ENCODE measurements around the gene PAX3.

PAX3 gene

DNA sequence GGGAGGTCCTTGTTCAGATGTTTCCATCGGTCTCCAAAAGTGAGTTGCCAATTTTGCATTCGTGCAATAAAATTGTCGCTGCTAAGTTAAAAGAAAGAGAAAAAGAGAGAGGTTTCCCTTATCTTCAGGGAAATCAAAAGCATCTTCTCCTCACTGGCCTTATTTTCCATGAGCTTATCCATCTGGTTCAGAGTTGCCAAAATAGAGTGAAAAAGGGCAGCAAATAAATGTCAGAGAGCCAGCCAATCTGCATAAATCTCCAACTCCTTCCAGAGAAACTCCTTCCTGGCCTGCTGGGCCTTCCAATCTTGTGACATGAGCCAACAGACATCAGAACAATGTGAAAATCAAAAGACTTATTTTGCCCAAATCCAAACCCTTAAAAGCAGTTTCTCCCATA lies 28.4 kb downstream of the PAX3 start:
- DNase-seq (ENCODE audit: low read depth in 3 of 3): no peak

DNA sequence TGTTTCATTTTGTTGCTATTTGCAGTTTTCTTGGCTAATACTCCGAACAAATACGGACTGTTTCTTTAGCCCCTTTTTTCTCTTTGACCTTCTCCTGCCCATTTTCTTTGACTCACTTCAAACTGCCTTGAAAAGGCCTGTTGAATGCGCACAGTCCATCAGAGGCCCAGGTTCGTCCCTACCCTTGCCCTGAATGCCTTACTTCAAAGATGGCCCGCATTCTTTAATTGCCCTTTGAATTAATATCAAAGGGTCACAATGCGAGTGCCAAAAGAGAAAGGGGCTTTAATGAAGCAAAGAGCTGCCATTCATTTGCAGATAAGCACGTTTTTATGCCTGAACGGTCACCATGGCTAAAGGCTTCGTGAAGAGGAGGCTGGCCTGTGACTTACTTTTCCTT lies 29.7 kb downstream of the PAX3 start:
- no peak for DNase-seq (ENCODE audit: low read depth in 3 of 3)

DNA sequence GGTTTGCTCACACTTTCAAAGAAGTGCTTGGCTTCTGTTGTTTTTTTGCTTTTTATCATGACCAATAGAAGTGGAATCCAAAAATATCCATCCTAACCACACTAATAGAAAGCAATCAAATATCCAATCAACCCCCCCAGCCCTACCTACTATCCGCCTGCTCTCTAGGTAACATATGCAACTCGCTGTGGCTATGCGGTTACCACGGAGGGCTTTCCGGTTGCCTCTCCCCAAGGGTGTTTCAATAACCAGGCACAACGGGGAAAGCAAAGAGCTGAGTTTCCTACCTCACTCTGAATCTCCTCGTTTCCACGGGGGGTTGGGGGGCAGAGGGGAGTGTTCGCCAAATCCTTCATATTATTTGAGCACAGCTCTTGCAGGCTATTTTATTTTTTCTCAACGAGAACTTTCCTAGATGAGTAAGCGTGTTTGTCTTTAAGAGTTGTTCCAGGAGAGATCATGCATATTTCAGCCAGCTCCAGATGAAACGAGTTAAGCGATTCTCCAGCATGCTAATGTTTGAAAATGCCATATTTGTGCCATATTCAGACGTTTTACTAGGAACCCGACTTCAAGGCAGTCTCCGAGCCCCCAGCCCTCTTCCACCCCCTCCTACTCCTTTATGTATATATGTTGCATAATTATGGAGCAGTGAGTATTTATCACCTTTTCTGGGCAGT lies 30.3 kb downstream of the PAX3 start:
- DNase-seq (ENCODE audit: low read depth in 3 of 3): no peak

DNA sequence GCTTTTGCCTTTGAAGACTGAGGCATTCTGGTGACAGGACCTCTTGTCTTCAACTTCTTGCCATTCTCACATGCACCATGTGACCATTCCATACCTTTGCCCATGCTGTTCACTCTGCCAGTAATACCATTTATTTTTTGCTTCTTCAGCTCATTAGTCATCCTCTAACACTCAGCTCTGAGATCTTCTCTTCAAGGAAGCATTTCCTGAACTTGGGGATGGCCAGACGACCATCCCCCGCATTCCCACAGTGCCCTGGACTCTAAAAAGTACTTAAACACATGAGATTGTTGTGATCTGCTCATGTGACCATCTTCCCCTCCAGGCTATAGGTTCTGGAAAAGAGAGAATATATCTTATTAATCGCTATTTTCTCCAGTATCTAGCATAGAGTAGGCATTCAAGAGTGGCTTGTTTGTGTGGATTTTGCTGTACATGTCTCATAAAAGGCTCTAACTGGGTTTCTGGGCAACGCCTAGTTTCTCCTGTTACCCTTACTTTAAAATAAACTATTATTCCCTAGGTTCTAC lies 33.9 kb downstream of the PAX3 start:
- DNase-seq (ENCODE audit: low read depth in 3 of 3): no peak

DNA sequence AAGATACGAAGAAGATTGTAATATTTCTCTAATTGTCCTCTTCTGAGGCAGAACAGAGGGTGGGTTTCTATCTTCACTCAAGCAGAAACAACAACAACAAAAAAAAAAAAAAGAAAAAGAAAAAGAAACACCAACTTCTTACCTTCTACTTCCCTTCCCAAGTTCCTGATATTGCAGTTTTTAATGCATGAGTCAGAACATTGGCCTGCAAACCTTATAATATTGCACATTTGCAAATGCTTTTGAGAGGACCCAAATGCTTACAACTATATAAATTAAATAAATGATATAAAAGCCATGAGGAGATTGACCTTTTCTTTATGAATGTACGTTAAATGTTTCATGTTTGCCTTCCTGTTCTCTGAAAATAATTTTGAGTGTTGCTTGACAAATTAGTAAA lies 37.3 kb downstream of the PAX3 start:
- DNase-seq (ENCODE audit: low read depth in 3 of 3): no peak

DNA sequence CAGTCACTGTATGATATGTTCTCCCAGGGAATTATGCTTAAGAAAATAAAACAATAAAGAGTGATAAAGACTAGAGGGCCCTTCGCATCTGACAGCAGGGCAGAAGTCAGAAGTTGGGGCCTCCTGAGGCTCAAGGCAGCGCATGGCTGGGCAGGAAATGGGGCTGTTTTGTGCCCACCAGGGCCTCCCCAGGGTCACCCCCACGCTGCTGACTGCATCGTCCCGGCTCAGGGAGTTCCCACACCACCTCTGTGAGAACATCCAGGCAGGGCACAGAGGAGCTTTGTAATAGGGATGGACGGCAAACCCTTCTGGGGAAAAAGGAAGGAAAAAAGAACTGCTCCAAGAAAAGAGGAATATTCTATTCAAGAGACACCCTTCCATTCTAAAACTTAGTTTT lies 41.2 kb downstream of the PAX3 start:
- DNase-seq (ENCODE audit: low read depth in 3 of 3): no peak

DNA sequence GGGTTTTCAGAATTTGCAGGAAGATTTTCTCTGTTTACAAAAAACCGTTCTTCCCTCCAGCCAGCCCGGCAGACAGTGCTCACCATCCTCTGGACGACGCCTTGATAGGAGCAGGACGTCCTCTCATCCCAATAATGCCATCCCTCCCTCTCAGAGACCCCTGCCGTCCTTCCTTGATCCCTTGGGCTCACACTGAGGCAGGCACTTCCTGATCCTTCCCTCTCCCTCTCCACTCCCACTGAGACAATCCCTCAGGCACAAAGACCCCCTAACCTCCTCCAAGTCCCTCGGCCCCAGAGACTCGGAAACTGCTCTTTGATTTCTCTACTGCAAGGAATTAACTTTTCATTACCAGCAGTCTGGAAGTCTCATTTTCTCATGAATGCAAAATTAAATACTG lies 42.5 kb downstream of the PAX3 start:
- DNase-seq (ENCODE audit: low read depth in 3 of 3): no peak

DNA sequence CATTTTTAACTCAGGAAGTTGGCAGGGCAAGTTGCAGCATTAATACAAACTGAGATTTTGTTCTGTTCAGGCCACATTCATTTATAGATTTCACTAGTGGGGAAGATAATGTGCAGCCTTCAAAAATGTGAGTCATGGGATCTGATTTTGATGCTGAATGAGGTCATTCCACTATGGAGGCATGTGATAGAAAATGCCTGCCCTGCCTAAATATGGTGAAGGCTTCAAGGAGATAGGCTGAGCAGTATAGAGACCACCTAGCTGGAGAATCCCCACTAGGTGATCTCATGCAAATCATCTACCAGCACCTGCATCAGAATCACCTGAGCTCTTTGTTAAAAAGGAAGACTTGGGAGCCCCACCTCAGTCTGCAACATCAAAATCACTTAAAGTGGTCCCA lies 43.7 kb downstream of the PAX3 start:
- no peak for DNase-seq (ENCODE audit: low read depth in 3 of 3)

DNA sequence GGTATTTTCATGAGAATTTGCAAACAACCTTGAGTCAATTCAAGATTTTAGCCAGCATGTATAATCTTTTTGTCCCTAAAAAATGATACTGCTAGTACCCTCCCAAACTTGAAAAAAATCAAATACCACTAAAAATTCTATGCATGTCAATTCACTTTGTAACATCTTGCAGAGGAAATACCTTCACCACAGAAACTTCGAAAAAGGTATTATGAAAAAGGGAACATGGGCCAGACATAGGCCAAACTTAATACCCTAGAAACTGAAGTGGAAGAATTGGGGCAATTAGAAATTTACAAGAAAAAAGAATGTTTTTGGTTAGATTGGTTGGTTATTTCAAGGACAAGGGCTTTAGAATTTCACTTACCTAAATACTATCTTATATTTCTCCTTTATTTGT lies 48.5 kb downstream of the PAX3 start:
- DNase-seq (ENCODE audit: low read depth in 3 of 3): no peak

DNA sequence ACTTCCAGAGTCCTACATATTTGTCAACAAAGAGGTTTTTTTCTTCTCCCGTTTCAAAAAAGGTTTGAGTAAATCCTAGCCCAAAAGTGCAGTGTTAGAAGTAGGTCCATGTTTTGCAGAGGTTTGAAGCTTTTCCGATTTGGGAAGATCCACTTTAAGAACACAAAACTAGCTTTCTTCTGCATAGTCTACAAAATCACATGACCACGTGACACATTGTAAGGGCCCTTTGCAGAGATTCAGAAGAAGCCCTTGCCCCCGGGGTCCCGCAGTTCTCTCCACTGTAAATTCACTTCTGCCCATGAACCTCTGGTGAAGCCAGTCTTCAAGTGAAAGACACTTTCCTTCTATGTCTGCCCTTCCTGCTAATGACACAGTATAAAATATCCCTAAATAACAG lies 49.4 kb downstream of the PAX3 start:
- no peak for DNase-seq (ENCODE audit: low read depth in 3 of 3)

DNA sequence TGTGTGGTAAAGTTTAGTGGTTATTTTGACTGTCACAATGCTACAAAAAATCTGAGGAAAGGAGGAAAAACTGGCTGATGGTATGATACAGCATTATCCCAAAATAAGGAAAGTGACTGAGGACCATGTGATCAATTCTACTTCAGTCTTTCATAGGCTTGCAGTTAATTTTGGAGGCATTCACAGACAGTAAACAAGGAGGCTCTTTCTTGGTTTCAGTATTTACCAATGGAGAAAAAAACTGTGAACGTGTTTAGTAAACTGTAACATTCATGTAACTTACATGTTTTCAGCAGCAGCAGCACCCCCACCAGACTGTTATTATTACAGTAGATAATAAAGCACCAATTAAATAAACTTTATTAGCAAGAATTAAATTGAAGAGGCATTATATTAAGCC lies 50.0 kb downstream of the PAX3 start:
- DNase-seq (ENCODE audit: low read depth in 3 of 3): no peak

DNA sequence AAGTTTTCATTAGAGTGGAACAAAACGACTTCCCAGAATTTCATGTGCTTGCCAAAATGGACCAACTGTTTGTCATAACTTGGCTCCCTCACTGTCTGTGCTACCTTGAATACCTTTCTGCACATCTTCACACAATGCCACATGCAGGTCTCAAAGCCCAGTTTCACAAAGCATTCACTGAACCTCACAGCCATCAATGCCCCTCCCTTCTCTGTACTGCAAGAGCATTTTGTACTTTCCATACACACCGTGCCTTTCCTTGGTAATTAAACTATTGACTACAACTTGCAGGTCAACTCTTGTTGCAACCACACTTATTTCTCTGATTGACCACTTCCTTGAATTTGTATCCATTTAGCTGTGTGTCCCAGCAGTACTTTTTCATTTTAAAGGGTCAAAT lies 50.5 kb downstream of the PAX3 start:
- DNase-seq (ENCODE audit: low read depth in 3 of 3): no peak

DNA sequence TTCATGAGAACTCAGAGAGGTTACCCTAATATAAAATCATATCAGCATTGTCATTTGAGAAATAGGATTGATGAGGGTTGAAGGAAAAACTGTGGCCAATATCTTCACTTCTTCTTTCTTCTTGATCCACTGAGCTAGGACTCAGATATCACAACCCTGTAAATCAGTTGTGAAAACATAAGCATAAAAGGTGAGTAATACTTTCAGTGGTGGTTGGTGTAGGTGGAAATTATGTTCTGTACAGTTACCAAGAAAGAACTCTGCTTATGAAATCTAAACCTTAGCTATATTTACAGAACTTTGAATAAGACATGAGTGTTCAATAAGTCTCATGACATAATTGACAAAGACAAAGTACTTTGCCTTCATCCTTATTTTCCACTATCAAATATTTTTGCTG lies 56.3 kb downstream of the PAX3 start:
- no peak for DNase-seq (ENCODE audit: low read depth in 3 of 3)

DNA sequence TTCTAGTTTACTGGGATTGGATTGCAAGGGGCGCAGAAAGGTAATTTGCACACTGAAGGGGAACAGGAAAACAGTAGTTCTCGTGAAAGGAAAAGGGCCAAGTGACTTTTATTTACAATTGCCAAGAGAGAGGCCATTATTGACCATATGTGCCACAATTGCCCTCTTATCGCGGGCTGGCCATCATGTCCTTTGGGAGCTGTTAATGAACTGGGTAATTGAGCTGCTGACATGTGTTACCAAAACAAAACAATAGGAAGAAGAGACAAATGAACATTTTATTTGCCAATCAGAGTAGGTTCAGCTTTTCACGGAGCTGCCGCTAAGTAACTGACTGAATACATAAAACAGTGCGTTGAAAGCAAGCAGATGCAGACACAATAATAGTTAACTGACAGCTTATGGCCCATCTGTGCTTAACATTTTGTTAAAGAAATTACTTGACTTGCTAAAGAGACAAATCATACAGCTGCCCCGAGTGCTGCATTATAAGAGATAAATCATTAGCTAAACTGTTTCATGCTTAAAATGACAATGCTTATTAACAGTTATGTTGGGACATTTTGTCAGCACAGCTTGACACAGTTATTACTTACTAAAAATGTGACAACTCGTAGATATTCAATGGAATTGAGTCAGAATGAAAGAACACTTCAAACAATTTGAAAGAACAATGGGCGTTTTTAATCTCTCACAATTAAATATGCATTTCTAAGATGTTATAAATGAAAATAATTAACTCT lies 57.5 kb downstream of the PAX3 start:
- DNase-seq (ENCODE audit: low read depth in 3 of 3): no peak

DNA sequence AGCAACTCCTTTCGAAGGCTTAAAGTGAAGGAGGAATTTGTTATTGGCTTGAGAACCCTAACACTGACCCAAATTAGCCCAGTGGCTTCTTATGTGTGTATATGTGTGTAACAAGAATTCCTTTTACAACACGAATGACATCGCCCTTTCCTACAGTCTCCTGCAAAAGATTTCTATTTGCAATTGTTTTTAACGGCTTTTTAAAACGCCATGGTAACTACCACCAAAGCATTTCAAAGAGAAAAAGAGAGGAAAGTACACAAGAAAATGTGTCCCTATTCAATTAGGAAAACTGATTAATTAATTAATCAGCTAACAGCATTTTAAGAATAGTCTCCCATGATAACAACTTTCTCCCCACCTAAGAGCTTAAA lies 58.1 kb downstream of the PAX3 start:
- DNase-seq (ENCODE audit: low read depth in 3 of 3): no peak

DNA sequence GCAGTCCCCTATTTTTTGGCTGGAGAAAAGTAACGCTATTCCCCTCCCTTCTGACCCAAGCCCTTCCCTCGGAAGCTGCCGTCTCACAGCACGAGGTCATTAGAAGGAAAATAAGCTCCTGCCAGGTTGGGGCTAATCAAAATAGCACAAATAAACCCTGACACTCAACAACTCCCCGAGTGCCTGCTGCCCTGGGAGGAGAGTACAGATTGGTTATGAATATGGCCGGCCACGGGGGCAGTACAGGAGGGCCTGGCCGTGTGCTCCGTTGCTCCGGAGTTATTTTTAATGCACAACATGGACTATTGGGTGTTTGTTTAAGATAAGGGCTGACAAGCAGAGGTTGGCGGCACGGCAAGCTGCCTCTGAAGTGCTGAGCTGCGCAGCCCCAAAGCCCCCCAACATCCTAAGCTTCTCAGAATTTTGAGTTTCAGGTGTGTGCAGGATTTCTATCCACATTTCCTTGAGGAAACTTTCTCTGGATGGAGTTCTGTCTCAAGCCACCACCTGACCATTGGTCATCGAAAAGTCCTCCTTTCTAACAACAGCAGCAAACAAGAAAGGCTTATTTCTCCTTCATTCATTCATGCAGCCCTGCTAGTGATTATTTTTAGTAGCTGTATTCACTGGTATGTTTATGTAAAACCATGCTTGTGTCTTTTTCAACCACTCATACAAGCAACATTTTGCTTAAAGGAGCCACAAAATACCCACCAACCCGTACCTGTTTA lies 58.7 kb downstream of the PAX3 start:
- DNase-seq (ENCODE audit: low read depth in 3 of 3): no peak

DNA sequence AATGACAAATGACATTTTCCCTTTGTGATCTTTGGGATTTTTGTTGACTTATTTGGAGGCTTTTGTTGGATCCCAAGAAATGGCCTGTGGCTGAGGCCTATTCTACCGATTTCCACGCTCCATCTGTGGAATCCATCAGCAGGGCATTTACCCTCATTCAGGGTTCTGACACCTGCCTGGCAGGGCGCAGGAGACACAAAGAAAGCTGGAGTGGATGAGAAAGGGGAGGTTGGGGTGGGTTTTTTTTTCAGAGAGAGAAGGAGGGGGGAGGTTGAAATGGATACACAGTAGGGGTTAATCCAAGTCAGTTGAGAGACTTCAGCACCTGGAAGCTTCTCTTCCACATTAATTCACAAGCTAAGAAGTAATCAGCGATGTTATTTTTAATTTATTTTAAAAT lies 59.7 kb downstream of the PAX3 start:
- DNase-seq (ENCODE audit: low read depth in 3 of 3): no peak

DNA sequence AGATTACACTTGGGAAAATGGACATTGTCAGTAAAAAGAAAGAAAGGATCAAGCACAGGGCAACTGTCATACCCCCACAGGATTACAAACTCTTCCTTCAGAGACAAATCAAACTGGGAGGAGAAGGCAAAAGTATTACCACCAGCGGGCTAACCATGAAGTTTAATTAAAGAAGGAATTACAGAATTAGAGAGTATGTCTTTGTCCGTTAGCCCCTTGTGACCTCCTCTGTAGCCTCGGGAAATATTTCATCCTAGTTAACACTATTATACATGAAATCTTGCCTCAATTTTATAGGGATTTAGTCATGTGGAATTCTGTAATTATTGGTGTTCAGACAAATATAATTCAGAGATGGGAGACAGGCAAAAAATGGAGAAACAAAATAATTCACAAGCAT lies 60.7 kb downstream of the PAX3 start:
- DNase-seq (ENCODE audit: low read depth in 3 of 3): no peak

DNA sequence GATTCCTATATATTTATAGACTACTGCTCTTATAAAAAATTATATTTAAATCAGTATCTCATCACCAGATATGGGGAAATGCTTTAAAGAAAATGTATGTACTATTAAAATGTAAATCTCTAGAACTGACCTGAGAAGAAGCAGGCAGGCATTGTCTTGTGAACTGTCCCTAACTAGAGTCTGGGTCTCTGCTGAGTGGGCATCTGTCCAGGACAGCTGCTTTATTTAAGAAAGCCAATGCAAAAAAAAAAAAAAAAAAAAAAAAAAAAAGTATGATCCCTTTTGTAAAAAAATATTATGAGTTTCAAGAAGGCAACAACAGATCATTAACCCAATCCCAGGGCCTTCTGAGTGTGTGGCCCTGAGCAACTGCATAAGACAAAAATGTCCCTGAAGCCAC lies 66.0 kb downstream of the PAX3 start:
- no peak for DNase-seq (ENCODE audit: low read depth in 3 of 3)

DNA sequence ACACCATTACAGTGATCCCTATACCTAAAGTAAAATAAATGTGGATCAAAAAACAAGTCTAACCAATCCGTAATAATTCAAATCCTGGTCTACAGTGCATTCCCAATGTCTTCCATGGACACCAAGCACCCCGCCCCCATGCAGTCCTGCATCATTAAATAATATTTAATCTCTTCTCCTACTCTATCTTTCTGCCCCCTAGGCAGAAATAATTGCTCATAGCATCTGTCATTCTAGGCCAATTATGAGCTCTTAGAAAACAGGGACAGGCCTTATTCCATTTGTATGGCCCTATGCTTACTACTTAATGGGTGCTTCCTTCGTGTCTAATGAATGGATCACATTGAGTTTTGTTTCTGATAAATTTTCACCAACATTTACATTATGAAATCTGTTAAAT lies 66.4 kb downstream of the PAX3 start:
- no peak for DNase-seq (ENCODE audit: low read depth in 3 of 3)

DNA sequence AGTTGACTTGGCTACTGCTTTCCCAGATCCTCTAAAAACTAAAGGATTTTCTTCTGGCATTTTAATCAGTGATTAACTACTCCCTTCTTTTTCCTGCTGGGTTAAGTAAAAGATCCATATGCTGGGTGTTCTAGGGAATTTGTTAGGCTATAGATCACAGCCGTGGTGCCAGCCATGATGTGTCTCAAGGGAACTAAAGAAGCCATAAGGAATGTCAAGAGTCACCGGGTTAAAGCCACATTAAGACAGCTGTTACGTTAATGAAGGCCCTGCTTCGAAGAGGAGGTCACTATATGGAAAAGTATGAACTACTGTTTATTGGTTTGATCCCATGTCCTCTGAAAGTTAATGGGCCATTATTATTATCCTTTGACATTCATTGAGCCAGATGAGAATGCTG lies 70.7 kb downstream of the PAX3 start:
- no peak for DNase-seq (ENCODE audit: low read depth in 3 of 3)

DNA sequence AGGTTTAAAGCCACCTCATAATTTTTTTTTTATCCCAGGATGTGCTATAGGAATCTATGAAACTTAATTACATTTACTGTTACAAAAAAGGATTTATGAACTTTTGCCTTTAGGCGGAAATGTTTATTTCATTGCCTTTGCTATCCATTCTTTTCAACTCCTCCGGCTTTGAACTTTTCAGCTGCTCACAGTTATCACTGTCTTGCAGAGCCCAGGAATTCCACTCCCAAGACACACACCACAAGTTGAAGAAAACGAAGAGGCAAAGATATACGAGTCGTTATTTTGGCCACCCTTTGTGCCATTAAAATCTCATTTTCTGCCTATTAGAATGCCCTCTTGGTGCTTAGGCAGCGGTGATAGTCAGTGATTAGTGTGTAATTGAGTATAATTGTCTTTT lies 80.0 kb downstream of the PAX3 start:
- no peak for DNase-seq (ENCODE audit: low read depth in 3 of 3)

DNA sequence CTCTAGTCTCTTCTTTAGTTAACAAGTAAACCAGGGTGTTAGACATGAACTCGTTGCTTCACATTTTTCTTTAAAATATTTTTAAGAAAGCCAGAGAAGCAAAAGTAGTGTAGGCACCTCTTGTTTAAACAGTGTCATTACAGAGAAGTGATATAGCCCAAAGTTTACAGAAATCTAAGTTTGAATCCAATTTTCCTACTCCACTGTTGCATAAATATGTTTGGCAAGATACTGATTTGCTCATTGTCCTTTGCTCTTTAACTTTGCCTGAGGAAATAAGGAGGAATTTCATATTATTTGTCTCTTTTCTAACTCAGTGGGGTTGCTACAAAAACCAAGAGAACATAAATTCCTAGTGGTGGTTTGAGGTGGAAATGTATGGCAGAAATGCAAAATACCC lies 81.1 kb downstream of the PAX3 start:
- DNase-seq (ENCODE audit: low read depth in 3 of 3): no peak
